WERI-Rb-1 (cell line): ENCODE measurements around the gene POLR3G.

ENCODE experiments used
- DNase-seq: peaks from one replicate; pipeline ENCODE4 v3.0.0-alpha.2; 2020
- H3K27ac ChIP-seq: fragments of 250-450 bp; sonication (Bioruptor Pico); 2 replicates; pipeline ENCODE4 v1.5.1; 2020; ENCODE audit warnings: mild to moderate bottlenecking, moderate library complexity
- H3K27me3 ChIP-seq: fragments of 250-450 bp; sonication (Bioruptor Pico); 2 replicates; pipeline ENCODE4 v1.5.1; 2021; ENCODE audit warnings: mild to moderate bottlenecking, low read depth, moderate library complexity; ENCODE audit not compliant: insufficient read depth, severe bottlenecking
- H3K36me3 ChIP-seq: fragments of 250-450 bp; sonication (Bioruptor Pico); 2 replicates; pipeline ENCODE4 v1.5.1; 2020; ENCODE audit warnings: mild to moderate bottlenecking, moderate library complexity
- H3K4me3 ChIP-seq: 2 replicates; pipeline ENCODE4 v1.5.1; 2011; ENCODE audit warnings: low read depth, mild to moderate bottlenecking, control low read depth, low read length
- H3K9me3 ChIP-seq: fragments of 250-450 bp; sonication (Bioruptor Pico); 2 replicates; pipeline ENCODE4 v1.5.1; 2021; ENCODE audit warnings: mild to moderate bottlenecking, moderate library complexity; ENCODE audit not compliant: severe bottlenecking
- CTCF ChIP-seq: IDR thresholded peaks from 2 replicates; pipeline ENCODE4 v1.5.1; 2011; ENCODE audit warnings: low read depth, mild to moderate bottlenecking, control low read depth, inconsistent platforms, low read length

Gene POLR3G

GRCh38 chr5:90476391-90476790, 1.7 kb downstream of the POLR3G start:
- no peak for TF ChIP-seq CTCF
- no peak overlapping the region for H3K27ac ChIP-seq
- H3K4me3 ChIP-seq, result no peak overlapping the region

GRCh38 chr5:90477073-90477472, 2.4 kb downstream of the POLR3G start:
- H3K36me3 ChIP-seq, result no peaks in the 10 kb centered on the region
- H3K27ac ChIP-seq, result no peak overlapping the region
- TF ChIP-seq CTCF, result no peak
- H3K4me3 ChIP-seq, result no peak overlapping the region
- no peaks in the 10 kb centered on the region for H3K27me3 ChIP-seq
- DNase-seq, result no peak
- no peaks in the 10 kb centered on the region for H3K9me3 ChIP-seq

More at GRCh38 chr5:90476391-90476790, 1.7 kb downstream of the POLR3G start:
- Histone ChIP-seq H3K9me3 (no peaks in the 10 kb centered on the region), H3K27me3 (no peaks in the 10 kb centered on the region), H3K36me3 (no peaks in the 10 kb centered on the region)
- no peak for DNase-seq

- Histone ChIP-seq H3K36me3 (no peaks in the 10 kb centered on the region), H3K27ac (no peak overlapping the region), H3K4me3 (no peak overlapping the region), H3K27me3 (no peaks in the 10 kb centered on the region), H3K9me3 (no peaks in the 10 kb centered on the region)
- no peak for TF ChIP-seq CTCF
- DNase-seq, result no peak
Observed at GRCh38 chr5:90477621-90478215, 3.1 kb downstream of the POLR3G start.

GRCh38 chr5:90479611-90480385, 5.1 kb downstream of the POLR3G start:
- TF ChIP-seq CTCF, result no peak
- DNase-seq, result no peak
- Histone ChIP-seq H3K9me3 (no peaks in the 10 kb centered on the region), H3K36me3 (no peaks in the 10 kb centered on the region), H3K27ac (no peak overlapping the region), H3K27me3 (no peaks in the 10 kb centered on the region), H3K4me3 (no peak overlapping the region)

- H3K36me3 ChIP-seq, result no peaks in the 10 kb centered on the region
- H3K27ac ChIP-seq, result no peak overlapping the region
- H3K27me3 ChIP-seq, result no peaks in the 10 kb centered on the region
- H3K4me3 ChIP-seq, result no peak overlapping the region
- no peaks in the 10 kb centered on the region for H3K9me3 ChIP-seq
- TF ChIP-seq CTCF, result no peak
- DNase-seq, result no peak
Observed at GRCh38 chr5:90480699-90481098, 6.0 kb downstream of the POLR3G start.

GRCh38 chr5:90483206-90483605, 8.5 kb downstream of the POLR3G start:
- no peak for TF ChIP-seq CTCF
- Histone ChIP-seq H3K27ac (no peak overlapping the region), H3K36me3 (no peaks in the 10 kb centered on the region), H3K9me3 (no peaks in the 10 kb centered on the region), H3K4me3 (no peak overlapping the region), H3K27me3 (no peaks in the 10 kb centered on the region)
- no peak for DNase-seq
